Measurements from ENCODE around the gene TMCO5A.

DNA sequence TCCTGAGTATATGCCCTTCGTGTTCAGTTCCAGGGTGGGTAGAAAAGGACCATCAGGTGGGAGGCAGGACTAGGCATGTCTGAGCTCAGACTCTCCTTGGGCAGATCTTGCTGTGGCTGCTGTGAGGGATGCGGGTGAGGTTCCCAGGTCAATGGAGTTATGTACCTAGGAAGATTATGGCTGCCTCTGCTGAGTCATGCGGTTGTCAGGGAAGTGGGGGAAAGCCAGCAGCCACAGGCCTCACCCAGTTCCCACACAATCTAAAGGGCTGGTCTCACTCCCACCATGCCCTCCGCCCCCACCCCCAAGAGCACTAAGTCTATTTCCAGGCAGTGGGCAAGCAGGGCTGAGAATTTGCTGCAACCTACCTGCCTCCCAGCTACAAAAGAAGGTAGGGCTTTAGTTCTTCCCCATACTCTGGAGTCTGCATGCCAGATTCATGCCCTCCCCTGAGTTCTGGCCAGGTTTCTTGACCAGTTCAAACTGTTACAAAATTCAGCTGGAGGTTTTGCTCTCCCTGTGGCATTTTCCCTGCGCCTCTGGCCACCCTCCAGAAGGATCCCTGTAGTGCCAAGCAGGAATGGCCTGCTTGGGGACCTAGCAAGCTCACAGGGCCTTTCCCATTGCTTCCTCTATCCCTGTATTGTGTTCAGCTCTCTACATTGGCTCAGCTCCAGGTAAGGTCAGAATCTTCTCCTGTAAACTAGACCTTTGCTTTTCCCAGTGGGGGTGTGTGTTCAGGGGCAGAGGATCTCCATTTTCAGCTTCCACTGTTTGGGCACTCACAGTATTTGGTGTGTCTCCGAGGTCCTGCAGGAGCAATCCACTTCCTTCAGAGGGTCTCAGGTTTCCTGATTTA, 12.7 kb upstream of the TMCO5A start:
- TF ChIP-seq, protein P1, sequence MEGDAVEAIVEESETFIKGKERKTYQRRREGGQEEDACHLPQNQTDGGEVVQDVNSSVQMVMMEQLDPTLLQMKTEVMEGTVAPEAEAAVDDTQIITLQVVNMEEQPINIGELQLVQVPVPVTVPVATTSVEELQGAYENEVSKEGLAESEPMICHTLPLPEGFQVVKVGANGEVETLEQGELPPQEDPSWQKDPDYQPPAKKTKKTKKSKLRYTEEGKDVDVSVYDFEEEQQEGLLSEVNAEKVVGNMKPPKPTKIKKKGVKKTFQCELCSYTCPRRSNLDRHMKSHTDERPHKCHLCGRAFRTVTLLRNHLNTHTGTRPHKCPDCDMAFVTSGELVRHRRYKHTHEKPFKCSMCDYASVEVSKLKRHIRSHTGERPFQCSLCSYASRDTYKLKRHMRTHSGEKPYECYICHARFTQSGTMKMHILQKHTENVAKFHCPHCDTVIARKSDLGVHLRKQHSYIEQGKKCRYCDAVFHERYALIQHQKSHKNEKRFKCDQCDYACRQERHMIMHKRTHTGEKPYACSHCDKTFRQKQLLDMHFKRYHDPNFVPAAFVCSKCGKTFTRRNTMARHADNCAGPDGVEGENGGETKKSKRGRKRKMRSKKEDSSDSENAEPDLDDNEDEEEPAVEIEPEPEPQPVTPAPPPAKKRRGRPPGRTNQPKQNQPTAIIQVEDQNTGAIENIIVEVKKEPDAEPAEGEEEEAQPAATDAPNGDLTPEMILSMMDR (IDR thresholded peaks at IDR 0.05): no peak
- no peak for TF ChIP-seq ZFX (IDR thresholded peaks at IDR 0.05; ENCODE audit: borderline replicate concordance)
